Mammary epithelial cell (primary cell): Measurements from ENCODE around the gene MADD.

Experiments
- CTCF ChIP-seq, 2 donors: IDR thresholded peaks in 1 of 2; conservative IDR thresholded peaks in 1 of 2; 2 replicates each; pipeline ENCODE4 v1.5.1; 2011 to 2012; ENCODE audit warnings: inconsistent platforms in 2 of 2, low read length in 2 of 2, mild to moderate bottlenecking in 2 of 2, control low read depth in 1 of 2, low read depth in 1 of 2; ENCODE audit not compliant: insufficient read depth in 1 of 2; ENCODE audit errors: extremely low read depth in 1 of 2
- EZH2 ChIP-seq: IDR thresholded peaks from 2 replicates; pipeline ENCODE4 v1.6.1; 2012; ENCODE audit warnings: low read length, inconsistent platforms, borderline replicate concordance

DNA sequence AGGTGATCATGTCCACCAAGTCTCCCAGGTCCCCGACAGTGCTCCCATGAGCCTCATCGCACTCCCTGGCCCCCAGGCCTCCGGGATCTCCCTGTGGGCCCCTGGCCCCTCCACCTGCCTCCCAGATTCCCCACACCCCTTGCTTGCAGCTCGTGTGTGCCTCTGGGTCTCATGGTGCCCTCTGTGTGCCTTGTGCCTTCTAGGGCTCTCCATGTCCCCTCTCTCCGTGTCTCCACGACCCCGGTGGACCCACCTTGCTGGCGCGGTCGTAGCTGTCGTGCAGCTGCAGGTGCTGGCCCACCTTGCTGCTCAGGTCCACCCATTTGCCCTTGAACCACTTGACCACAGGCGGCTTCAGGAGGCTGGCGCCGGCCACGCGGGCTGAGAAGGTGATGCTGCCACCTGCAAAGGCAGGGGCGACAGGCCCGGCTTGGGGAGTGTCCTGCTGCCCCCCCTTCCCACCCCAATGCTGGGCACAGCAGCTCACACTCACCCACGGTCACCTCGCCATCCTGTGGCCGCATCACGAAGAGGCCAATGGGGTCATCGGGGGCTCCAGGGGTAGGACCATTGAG, 79.7 kb downstream of the MADD start:
- TF ChIP-seq EZH2 (no peak), CTCF (conservative IDR thresholded peaks at IDR 0.05 in 1 of 2, IDR thresholded peaks at IDR 0.05 in 1 of 2; ENCODE audit: extremely low read depth in 1 of 2, insufficient read depth in 1 of 2, low read depth in 1 of 2, low read length in 2 of 2) (no peak)
